Adrenal gland (tissue), 5 donors: ENCODE results near the gene SAMD1.

ENCODE experiments used
- POLR2A ChIP-seq, 2 donors: fragments of 450-650 bp; IDR thresholded peaks; one replicate each; pipeline ENCODE4 v1.6.1; 2017; ENCODE audit warnings: antibody characterized with exemption in 2 of 2, mild to moderate bottlenecking in 2 of 2, moderate library complexity in 1 of 2
- TF ChIP-seq, protein P1 (sequence below), 6 experiments: fragments of 450-650 bp in 4 of 6; fragments of 200-600 bp in 2 of 6; sonication (generic) in 1 of 6; IDR thresholded peaks; 1 replicate in 5 of 6; 2 replicates in 1 of 6; pipeline versions ENCODE4 v1.5.1 to v1.8.0; 2016 to 2021; ENCODE audit warnings: antibody characterized with exemption in 6 of 6, mild to moderate bottlenecking in 2 of 6, moderate library complexity in 1 of 6
- donor health status: DM: no; HTN: no; CAD: no.

DNA sequence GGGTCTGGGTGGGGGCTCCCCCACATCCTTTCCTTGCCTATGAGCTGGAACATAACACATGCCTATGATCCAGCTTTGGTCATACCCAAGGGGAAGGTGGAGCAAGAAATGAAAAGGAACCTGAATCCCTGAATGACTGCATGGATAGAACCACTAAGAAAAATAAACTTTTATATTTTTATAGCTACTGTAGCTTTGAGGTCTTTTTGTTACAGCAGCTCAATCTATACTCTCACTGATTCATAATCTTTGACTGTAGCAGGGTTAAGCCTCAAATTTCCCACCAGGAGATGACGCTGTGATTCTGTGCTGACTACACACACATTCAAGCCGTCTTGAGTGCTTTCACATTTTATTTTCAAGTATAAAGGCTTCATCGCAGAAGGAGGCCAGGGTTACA is 37.5 kb downstream of the SAMD1 start:
- TF ChIP-seq, protein P1, sequence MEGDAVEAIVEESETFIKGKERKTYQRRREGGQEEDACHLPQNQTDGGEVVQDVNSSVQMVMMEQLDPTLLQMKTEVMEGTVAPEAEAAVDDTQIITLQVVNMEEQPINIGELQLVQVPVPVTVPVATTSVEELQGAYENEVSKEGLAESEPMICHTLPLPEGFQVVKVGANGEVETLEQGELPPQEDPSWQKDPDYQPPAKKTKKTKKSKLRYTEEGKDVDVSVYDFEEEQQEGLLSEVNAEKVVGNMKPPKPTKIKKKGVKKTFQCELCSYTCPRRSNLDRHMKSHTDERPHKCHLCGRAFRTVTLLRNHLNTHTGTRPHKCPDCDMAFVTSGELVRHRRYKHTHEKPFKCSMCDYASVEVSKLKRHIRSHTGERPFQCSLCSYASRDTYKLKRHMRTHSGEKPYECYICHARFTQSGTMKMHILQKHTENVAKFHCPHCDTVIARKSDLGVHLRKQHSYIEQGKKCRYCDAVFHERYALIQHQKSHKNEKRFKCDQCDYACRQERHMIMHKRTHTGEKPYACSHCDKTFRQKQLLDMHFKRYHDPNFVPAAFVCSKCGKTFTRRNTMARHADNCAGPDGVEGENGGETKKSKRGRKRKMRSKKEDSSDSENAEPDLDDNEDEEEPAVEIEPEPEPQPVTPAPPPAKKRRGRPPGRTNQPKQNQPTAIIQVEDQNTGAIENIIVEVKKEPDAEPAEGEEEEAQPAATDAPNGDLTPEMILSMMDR (IDR thresholded peaks at IDR 0.05), result no peak
- no peak for TF ChIP-seq POLR2A (IDR thresholded peaks at IDR 0.05)
